HUDEP-2 (cell line): Measurements from ENCODE around the gene ENOX1.

Experiments
- DNase-seq, 76 experiments: peaks; one replicate each; lab custom pipeline; 2025; ENCODE audit not compliant: unreplicated experiment in 76 of 76; lab: John Stamatoyannopoulos, UW

The ENOX1 gene

DNA sequence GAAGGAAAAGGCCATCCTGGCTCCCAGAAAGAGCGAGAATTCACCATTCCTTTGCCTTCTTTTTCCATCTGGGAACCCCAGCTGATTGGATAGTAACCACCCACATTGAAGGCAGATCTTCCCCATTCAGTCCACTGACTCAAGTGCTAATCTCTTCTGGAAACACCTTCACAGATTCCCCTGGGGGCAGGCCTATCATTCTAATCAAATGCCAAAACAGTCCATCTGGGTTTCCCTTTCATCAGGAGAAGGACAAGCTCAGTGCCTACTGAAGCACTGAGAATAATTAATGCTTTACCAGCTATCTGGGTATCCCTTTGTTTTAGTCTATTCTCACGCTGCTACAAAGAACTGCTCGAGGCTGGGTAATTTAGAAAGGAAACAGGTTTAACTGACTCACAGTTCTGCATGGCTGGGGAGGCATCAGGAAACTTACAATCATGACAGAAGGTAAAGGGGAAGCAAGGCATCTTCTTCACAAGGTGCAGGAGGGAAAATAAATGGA, 293.2 kb downstream of the ENOX1 start:
- DNase-seq, result no peak

DNA sequence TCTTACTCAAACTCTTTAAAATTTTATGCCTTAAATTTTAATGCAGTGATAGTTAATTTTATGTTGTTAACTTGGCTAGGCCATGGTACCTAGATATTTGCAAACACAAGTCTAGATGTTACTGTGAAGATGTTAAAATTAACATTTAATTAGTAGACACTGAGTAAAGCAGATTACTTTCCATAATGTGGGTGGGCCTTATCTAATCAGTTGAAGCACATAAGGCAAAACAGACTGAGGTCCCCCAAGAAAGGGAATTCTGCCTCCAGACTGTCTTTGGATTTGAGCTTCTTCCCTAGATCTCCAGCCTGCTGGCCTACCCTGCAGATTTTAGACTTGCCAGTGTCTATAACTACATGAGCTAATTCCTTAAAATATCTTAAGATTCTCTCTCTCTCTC, 294.0 kb downstream of the ENOX1 start:
- DNase-seq, result no peak

GRCh38 chr13:43492311-43492710, 294.5 kb downstream of the ENOX1 start:
- DNase-seq, result no peak

- no peak for DNase-seq
Observed at GRCh38 chr13:43489233-43489632, 297.5 kb downstream of the ENOX1 start.

DNA sequence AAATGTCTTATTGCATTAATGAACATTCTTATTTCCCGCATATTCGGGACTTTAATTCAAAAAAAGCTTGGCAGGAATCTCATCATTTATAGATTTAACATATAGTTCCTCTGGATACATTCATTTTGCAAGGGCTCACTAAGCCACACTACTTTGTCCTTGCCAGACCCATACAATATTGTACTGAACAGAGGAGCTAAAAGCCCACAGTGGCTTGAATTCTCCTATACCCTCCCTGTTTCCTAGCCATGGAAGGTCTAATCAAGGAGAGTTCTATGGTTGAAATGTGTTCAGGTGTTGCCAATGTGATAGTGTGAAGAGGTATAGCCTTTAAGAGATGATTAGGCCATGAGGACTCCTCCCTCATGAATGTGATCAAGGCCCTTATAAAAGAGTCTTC, 298.9 kb downstream of the ENOX1 start:
- DNase-seq, result no peak

DNA sequence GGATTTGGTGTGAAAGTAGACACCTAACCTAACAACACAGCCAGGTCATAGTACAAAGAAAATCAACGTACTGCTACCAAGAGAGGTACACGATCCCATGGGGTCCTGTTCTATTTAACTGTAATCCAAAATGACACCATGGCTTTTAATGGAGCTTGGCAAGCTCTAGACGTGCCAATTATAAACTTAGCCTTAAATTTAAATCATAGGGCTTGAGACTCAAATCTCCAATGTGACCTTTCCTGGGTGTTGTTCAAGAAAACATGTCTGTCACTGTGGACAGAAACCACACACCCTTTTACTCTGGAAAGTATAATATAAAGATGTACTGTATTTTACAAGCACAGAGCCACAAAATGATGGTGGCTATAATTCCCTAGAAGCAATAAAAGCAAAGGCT, 299.3 kb downstream of the ENOX1 start:
- no peak for DNase-seq

DNA sequence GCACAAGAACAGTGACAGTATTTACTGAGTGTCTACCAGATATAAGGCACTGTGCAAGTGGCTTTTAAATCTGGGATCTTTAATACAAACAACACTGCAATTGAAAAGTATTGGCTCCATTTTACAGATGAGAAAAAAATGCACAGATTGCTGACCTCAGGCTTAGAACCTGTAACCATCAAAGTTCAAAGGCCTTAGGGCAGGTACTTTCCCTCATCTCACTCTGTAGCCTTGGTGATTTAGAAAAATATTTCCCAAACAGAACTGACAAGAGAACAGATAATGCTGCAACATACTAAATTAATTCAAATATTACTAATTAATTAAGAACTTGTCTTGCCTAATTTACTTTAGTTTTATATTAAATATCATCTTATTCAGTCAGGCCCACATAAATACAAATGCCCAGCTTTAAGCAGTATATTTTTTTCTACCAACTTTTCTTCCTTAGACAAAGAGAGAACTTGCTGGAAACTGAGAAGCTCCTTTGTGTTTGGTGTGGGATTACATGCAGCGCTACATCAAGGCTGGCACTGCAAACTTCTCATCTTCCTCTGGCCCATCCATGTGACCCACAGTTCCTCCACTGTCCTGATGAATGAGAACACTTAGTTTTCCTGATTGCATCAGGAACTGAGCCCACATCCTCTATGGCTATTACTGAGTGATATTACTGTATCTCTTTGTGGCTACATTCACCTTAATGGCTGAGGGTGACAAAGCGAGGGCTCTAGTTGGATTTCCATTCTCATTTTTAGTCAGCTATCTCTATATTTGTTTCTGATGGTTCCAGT, 302.1 kb downstream of the ENOX1 start:
- no peak for DNase-seq

DNA sequence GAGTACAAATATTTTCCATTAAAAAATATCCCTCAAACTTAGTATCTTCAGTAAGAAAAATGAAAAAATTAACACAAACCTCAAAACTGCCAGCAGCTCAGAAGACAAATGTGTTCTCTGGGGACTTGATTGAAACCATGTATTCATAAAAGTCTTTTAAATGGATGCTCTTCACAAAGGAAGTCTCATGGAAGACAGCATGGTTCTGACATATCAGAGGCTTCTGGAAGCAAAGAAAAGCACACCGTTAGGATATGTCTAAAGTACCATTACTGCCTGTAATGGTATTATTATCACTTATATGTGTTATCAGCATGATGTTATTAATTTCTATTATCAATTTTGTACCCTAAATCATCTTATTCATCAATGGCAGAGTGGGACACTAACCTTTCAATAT, 302.8 kb downstream of the ENOX1 start:
- no peak for DNase-seq

DNA sequence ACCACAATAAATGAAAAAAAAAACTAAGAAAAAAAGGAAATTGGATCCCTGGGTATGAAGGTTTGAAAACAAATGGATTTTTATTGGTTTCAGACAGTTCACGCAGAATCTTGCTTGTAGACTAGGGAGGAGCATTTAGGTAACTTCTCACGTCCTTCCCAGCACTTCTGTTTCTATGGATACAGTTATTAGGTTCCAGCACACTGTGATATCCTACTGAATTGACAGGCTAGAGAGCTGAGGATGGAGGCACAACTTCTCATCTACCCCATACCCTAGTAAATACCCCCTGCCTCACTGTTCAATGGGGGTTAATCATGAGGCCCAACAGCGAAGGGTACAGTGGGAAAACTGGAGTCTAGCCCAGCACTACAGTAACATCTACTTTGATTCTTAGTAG, 304.1 kb downstream of the ENOX1 start:
- no peak for DNase-seq

DNA sequence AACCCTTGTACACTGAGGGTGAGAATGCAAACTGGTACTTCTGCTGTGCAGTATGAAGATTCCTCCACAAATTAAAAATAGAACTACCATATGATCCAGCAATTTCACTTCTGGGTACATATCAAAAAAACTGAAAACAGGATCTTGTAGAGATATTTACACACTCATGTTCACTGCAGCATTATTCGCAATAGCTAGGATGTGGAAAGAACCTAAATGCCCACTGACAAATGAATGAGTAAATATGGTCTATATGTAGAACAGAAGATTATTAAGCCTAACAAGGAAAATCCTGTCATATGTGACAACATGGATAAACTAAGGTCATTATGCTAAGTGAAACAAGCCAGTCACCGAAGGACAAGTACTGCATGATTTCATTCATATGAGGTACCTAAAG, 304.7 kb downstream of the ENOX1 start:
- no peak for DNase-seq

DNA sequence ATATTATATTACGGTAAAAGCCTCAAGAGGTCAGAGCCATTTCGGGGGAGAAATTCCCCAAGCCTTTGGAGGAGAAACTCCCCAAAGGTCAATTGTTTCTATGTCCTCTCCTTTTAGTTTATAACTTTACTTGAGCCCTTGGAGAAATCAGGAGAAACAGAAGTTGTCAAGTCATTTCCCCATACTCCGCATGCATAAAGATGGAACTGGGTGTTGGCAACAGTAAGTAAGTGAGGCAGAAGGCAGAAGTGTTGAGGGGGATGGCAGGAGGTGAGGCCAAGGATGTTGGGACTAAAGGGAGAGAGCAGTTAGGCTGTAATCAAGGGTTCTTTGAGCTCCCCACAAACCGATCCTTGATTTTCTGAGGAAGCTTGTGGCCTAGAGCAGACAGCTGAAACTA, 307.9 kb downstream of the ENOX1 start:
- DNase-seq, result no peak

DNA sequence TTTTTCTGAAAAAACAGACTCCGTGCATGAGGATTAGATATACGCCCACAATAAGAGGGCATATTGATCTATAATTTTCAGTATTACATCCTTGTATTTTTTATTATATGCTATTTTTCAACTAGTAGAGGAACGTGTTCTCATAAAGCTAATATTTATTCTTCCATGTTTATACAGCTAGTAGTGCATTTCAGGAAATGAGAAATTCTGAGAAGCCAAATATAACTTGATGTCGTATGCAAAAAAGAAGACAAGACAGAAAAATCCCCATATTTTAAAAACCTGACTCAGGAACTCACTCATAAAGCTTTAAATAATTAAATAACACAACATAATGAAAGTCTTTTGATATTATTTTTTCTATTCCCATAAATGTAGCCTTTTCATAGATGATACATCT, 308.6 kb downstream of the ENOX1 start:
- DNase-seq, result no peak

- DNase-seq, result no peak
Observed at GRCh38 chr13:43475140-43475539, 311.6 kb downstream of the ENOX1 start.

GRCh38 chr13:43473437-43473836, 313.3 kb downstream of the ENOX1 start:
- DNase-seq, result peak in 2 of 76 experiments; percentile 3

DNA sequence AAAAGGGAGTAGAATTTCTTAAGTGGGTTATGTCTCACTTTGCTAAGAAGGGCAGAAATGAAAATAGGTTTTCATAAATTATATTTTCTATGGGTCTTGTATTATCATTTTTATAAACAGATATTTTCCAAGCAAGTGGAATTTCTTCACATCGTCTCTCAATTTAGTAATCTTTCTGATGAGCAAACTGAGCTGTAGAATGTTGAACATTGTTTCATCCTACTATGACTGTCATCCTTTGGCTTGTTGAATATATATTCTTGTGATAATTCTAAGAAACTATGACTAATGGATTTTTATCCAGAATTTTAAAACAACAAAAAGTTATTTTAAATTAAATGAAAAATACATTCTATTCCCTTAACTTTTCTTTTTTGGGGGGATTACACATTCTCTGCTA, 313.8 kb downstream of the ENOX1 start:
- DNase-seq, result no peak

- no peak for DNase-seq
Observed at GRCh38 chr13:43472339-43472738, 314.4 kb downstream of the ENOX1 start.

DNA sequence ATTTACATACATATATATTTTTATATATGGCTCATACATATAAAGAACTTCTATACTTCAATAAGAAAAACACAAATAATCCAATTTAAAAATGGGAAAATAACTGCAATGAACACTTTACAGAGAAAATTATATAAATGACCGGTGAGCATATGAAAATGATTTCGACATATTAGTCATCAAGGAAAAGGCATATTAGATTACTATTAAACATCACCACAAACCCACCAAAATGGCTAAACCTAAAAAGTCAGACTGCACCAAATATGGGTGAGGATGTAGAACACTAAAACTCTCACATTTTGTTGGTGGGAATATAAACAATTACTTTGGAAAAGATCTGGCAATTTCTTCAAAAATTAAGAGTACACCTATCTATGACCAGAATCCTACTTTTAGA, 316.2 kb downstream of the ENOX1 start:
- DNase-seq, result no peak

DNA sequence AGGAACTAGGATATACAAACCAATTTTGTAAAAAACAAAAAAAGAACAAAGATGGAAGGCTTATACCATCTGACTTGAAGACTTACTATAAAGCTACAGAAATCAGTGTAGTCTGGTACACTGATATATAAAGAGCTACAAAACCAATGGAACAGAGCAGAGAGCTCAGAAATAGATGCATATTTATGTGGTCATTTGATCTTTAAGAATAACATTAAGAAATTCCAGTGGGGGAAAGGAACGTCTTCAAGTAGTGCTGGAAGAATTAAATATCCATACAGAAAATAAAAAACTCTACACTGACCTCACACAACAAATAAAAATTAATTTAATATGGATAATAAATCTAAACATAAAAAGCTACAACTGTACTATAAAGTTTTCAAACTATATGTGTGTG, 317.0 kb downstream of the ENOX1 start:
- DNase-seq, result no peak

GRCh38 chr13:43464578-43465264, 322.1 kb downstream of the ENOX1 start:
- DNase-seq, result no peak

DNA sequence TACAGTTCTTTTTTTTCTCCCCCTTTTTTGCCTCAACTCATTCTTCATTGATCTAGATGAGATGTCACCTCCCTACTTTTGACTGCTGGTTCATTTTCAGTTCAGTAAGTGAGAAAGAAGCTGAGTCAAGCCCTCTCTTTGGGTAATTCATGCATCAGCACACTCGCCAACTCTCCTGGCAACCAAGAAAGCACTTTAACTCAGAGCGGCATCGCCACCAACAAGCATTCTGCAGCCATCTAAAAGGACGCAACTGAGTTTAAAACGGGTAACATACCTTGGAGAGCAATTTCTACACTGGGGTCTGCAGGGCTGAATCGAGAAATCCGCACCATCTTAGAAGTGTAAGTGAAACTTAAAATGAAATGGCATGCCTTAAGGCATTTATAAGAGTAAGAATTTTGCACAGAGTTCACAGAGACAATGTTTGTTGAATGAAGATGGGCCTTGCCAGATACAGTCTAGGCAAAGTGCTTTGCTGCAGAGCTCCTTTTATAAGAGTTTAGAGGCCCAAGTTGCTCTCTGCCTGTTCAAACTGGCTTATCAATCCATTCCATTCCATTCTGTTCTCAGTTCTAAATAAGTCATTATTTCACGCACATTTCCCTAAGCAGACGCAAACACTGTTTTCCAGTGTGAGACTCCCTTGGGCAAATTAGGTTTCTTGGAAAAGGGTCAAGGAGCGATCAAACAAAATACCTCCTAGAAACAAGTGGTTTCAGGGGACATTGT, 338.0 kb downstream of the ENOX1 start:
- DNase-seq, result no peak

DNA sequence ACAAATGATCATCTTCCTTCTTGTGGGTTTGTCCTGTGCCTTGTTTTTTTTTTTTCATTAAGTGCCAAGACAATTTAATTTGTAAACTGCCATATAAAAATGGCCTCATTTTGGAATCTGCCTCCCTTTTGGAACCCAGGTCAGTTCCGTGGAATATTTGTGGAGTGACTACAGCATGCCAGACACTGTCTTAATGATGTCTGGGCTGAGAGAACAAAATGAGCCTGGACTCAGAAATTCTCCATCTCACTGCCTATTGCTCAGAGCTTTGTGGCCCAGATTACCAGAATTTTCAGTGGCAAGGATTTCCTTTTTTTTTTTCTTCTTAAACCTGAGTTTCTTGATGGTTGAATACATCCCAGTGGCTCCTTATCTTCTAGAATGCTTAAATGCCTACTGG, 340.6 kb downstream of the ENOX1 start:
- DNase-seq, result no peak

GRCh38 chr13:43445668-43446067, 341.1 kb downstream of the ENOX1 start:
- no peak for DNase-seq
